ENCODE data around the gene PNMA5.

PNMA5 gene

GRCh38 chrX:152968193-152968592, 25.7 kb downstream of the PNMA5 start:
- no peaks in the 10 kb centered on the region for H3K36me3 ChIP-seq (ENCODE audit: control insufficient read depth, insufficient read depth, low read length)
- no peaks in the 10 kb centered on the region for H3K27me3 ChIP-seq (replicated peaks; ENCODE audit: control insufficient read depth, insufficient read depth, low read length, poor library complexity, severe bottlenecking)

GRCh38 chrX:152960115-152960514, 33.8 kb downstream of the PNMA5 start:
- DNase-seq = no peak
- Histone ChIP-seq H3K27me3 (replicated peaks; ENCODE audit: control insufficient read depth, insufficient read depth, low read length, poor library complexity, severe bottlenecking) (no peaks in the 10 kb centered on the region), H3K4me3 (ENCODE audit: insufficient read depth, low read depth, low read length, poor library complexity, severe bottlenecking) (no peak overlapping the region), H3K36me3 (ENCODE audit: control insufficient read depth, insufficient read depth, low read length) (no peaks in the 10 kb centered on the region), H3K27ac (ENCODE audit: insufficient read depth, low read length, poor library complexity, severe bottlenecking) (no peak overlapping the region), H3K9me3 (ENCODE audit: control insufficient read depth, low read length) (no peaks in the 10 kb centered on the region), H3K4me1 (ENCODE audit: control insufficient read depth, insufficient read depth, low read length, poor library complexity, severe bottlenecking) (peaks cover 2% of the 10 kb centered on the region)

More at GRCh38 chrX:152968193-152968592, 25.7 kb downstream of the PNMA5 start:
- Histone ChIP-seq H3K4me1 (ENCODE audit: control insufficient read depth, insufficient read depth, low read length, poor library complexity, severe bottlenecking) (no peaks in the 10 kb centered on the region), H3K27ac (ENCODE audit: insufficient read depth, low read length, poor library complexity, severe bottlenecking) (no peak overlapping the region), H3K9me3 (ENCODE audit: control insufficient read depth, low read length) (no peaks in the 10 kb centered on the region), H3K4me3 (ENCODE audit: insufficient read depth, low read depth, low read length, poor library complexity, severe bottlenecking) (no peak overlapping the region)
- DNase-seq = no peak

DNA sequence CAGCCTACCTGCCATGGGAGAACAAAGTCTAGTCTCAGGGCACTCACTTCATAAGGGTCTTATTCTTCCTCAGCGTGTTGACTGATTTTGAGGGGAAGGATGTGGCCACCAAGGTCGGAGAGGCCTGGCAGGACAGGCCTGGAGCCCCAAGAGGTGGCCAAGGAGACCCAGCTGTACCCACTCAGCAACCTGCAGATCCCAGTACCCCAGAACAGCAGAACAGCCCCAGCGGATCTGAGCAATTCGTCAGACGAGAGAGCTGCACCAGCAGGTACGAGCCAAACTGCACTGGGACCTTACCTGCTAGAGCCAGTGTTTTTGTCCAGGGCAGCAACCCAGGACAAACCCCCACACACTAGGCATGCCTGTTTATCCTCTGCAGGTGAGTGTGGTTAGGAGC, 34.3 kb downstream of the PNMA5 start:
- no peak overlapping the region for H3K27ac ChIP-seq (ENCODE audit: insufficient read depth, low read length, poor library complexity, severe bottlenecking)
- no peak overlapping the region for H3K4me3 ChIP-seq (ENCODE audit: insufficient read depth, low read depth, low read length, poor library complexity, severe bottlenecking)
- H3K9me3 ChIP-seq (ENCODE audit: control insufficient read depth, low read length) = no peaks in the 10 kb centered on the region
- no peak for DNase-seq
- no peaks in the 10 kb centered on the region for H3K27me3 ChIP-seq (replicated peaks; ENCODE audit: control insufficient read depth, insufficient read depth, low read length, poor library complexity, severe bottlenecking)
- H3K4me1 ChIP-seq (ENCODE audit: control insufficient read depth, insufficient read depth, low read length, poor library complexity, severe bottlenecking) = peaks cover 2% of the 10 kb centered on the region
- no peaks in the 10 kb centered on the region for H3K36me3 ChIP-seq (ENCODE audit: control insufficient read depth, insufficient read depth, low read length)

DNA sequence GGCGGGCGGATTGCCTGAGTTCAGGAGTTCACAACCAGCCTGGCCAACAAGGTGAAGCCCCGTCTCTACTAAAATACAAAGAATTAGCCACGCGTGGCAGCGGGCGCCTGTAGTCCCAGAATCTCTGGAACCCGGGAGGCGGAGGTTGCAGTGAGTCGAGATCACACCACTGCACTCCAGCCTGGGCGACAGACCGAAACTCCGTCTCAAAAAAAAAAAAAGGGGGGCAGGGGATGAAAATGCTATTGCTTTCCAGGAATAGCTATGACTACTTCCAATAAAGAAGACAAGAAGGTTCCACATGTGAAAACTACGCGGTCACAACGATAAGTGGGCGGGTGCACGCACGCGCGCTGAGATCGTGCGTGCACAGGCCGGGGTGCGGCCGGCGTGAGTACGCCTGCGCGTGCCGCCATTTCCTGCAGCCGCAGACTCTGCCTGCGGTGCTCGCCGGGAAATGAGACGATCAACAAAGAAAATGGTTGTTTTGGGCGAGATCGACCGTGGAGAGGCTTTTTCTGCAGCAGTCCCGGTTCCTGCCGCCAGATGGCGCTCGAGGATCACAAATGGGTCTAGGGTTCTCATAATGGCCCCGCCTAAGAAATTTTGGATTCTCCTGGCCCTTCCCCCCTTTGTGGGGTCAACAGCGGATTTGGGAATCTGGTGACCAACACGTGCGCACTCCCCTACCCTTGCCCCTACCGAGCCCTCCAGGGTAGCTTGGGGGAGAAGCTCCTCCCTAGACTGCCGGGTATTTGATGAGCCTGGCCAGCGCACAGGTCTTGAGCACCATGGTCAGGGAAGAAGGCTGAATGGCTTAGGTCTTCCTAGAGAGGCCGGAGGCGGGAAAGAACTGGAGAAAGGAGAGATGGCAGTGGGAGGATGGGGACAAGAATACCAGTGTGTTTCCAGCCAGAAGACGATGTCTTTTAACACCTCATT, 35.1 kb downstream of the PNMA5 start:
- Histone ChIP-seq H3K36me3 (ENCODE audit: control insufficient read depth, insufficient read depth, low read length) (no peaks in the 10 kb centered on the region), H3K4me1 (ENCODE audit: control insufficient read depth, insufficient read depth, low read length, poor library complexity, severe bottlenecking) (peaks cover 2% of the 10 kb centered on the region), H3K4me3 (ENCODE audit: insufficient read depth, low read depth, low read length, poor library complexity, severe bottlenecking) (no peak overlapping the region), H3K27ac (ENCODE audit: insufficient read depth, low read length, poor library complexity, severe bottlenecking) (peak overlapping the region; percentile 44), H3K27me3 (replicated peaks; ENCODE audit: control insufficient read depth, insufficient read depth, low read length, poor library complexity, severe bottlenecking) (no peaks in the 10 kb centered on the region), H3K9me3 (ENCODE audit: control insufficient read depth, low read length) (no peaks in the 10 kb centered on the region)
- DNase-seq = peak; percentile 82 to 87 (median 85)

GRCh38 chrX:152958047-152958446, 35.9 kb downstream of the PNMA5 start:
- H3K36me3 ChIP-seq (ENCODE audit: control insufficient read depth, insufficient read depth, low read length) = no peaks in the 10 kb centered on the region
- peak overlapping the region; percentile 44 for H3K27ac ChIP-seq (ENCODE audit: insufficient read depth, low read length, poor library complexity, severe bottlenecking)
- no peak overlapping the region for H3K4me3 ChIP-seq (ENCODE audit: insufficient read depth, low read depth, low read length, poor library complexity, severe bottlenecking)
- no peaks in the 10 kb centered on the region for H3K27me3 ChIP-seq (replicated peaks; ENCODE audit: control insufficient read depth, insufficient read depth, low read length, poor library complexity, severe bottlenecking)
- no peaks in the 10 kb centered on the region for H3K9me3 ChIP-seq (ENCODE audit: control insufficient read depth, low read length)
- no peak for DNase-seq
- H3K4me1 ChIP-seq (ENCODE audit: control insufficient read depth, insufficient read depth, low read length, poor library complexity, severe bottlenecking) = peaks cover 2% of the 10 kb centered on the region

GRCh38 chrX:152950786-152951185, 43.1 kb downstream of the PNMA5 start:
- Histone ChIP-seq H3K27ac (ENCODE audit: insufficient read depth, low read length, poor library complexity, severe bottlenecking) (no peak overlapping the region), H3K4me1 (ENCODE audit: control insufficient read depth, insufficient read depth, low read length, poor library complexity, severe bottlenecking) (no peaks in the 10 kb centered on the region), H3K36me3 (ENCODE audit: control insufficient read depth, insufficient read depth, low read length) (no peaks in the 10 kb centered on the region), H3K9me3 (ENCODE audit: control insufficient read depth, low read length) (no peaks in the 10 kb centered on the region), H3K27me3 (replicated peaks; ENCODE audit: control insufficient read depth, insufficient read depth, low read length, poor library complexity, severe bottlenecking) (no peaks in the 10 kb centered on the region), H3K4me3 (ENCODE audit: insufficient read depth, low read depth, low read length, poor library complexity, severe bottlenecking) (no peak overlapping the region)
- DNase-seq = no peak

- no peaks in the 10 kb centered on the region for H3K9me3 ChIP-seq (ENCODE audit: control insufficient read depth, low read length)
- no peak overlapping the region for H3K27ac ChIP-seq (ENCODE audit: insufficient read depth, low read length, poor library complexity, severe bottlenecking)
- H3K4me1 ChIP-seq (ENCODE audit: control insufficient read depth, insufficient read depth, low read length, poor library complexity, severe bottlenecking) = no peaks in the 10 kb centered on the region
- no peaks in the 10 kb centered on the region for H3K36me3 ChIP-seq (ENCODE audit: control insufficient read depth, insufficient read depth, low read length)
- no peaks in the 10 kb centered on the region for H3K27me3 ChIP-seq (replicated peaks; ENCODE audit: control insufficient read depth, insufficient read depth, low read length, poor library complexity, severe bottlenecking)
- DNase-seq = no peak
- no peak overlapping the region for H3K4me3 ChIP-seq (ENCODE audit: insufficient read depth, low read depth, low read length, poor library complexity, severe bottlenecking)
Measured at GRCh38 chrX:152949114-152949513, 44.8 kb downstream of the PNMA5 start.

- Histone ChIP-seq H3K4me1 (ENCODE audit: control insufficient read depth, insufficient read depth, low read length, poor library complexity, severe bottlenecking) (peaks cover 2% of the 10 kb centered on the region), H3K4me3 (ENCODE audit: insufficient read depth, low read depth, low read length, poor library complexity, severe bottlenecking) (no peak overlapping the region), H3K9me3 (ENCODE audit: control insufficient read depth, low read length) (no peaks in the 10 kb centered on the region), H3K36me3 (ENCODE audit: control insufficient read depth, insufficient read depth, low read length) (no peaks in the 10 kb centered on the region), H3K27me3 (replicated peaks; ENCODE audit: control insufficient read depth, insufficient read depth, low read length, poor library complexity, severe bottlenecking) (no peaks in the 10 kb centered on the region), H3K27ac (ENCODE audit: insufficient read depth, low read length, poor library complexity, severe bottlenecking) (no peak overlapping the region)
- no peak for DNase-seq
Measured at GRCh38 chrX:152946681-152947080, 47.2 kb downstream of the PNMA5 start.

- DNase-seq = no peak
- Histone ChIP-seq H3K27ac (ENCODE audit: insufficient read depth, low read length, poor library complexity, severe bottlenecking) (no peak overlapping the region), H3K4me3 (ENCODE audit: insufficient read depth, low read depth, low read length, poor library complexity, severe bottlenecking) (no peak overlapping the region), H3K27me3 (replicated peaks; ENCODE audit: control insufficient read depth, insufficient read depth, low read length, poor library complexity, severe bottlenecking) (no peaks in the 10 kb centered on the region), H3K9me3 (ENCODE audit: control insufficient read depth, low read length) (no peaks in the 10 kb centered on the region), H3K36me3 (ENCODE audit: control insufficient read depth, insufficient read depth, low read length) (no peaks in the 10 kb centered on the region), H3K4me1 (ENCODE audit: control insufficient read depth, insufficient read depth, low read length, poor library complexity, severe bottlenecking) (peaks cover 3% of the 10 kb centered on the region)
Measured at GRCh38 chrX:152945021-152945979, 48.6 kb downstream of the PNMA5 start.

Data from effector memory CD4-positive, alpha-beta T cell (primary cell).